Measurements from ENCODE around the gene ADAMTS16. TPM values are rescaled to one million over a fixed set of nuclear protein-coding genes. Genes with fewer than 3 reads are reported as not detected.
A peak's percentile ranks its signal among the peaks of the same experiment; 100 is the strongest.

ADAMTS16 gene
- total RNA-seq, 1 experiment from 2014 or later = 12.3 TPM

GRCh38 chr5:5327126-5327525, 187.0 kb downstream of the ADAMTS16 start:
- H3K27me3 ChIP-seq (ENCODE audit: control insufficient read depth, insufficient read depth, low read length) = no peaks in the 10 kb centered on the region
- no peak overlapping the region for H3K4me3 ChIP-seq (ENCODE audit: insufficient read depth, low read depth, low read length)
- H3K36me3 ChIP-seq (replicated peaks; ENCODE audit: control insufficient read depth, insufficient read depth, low read length) = no peaks in the 10 kb centered on the region
- no peak for DNase-seq

GRCh38 chr5:5330728-5331452, 190.8 kb downstream of the ADAMTS16 start:
- Histone ChIP-seq H3K4me3 (ENCODE audit: insufficient read depth, low read depth, low read length) (no peak overlapping the region), H3K27me3 (ENCODE audit: control insufficient read depth, insufficient read depth, low read length) (no peaks in the 10 kb centered on the region)
- DNase-seq = no peak

GRCh38 chr5:5331848-5332247, 191.7 kb downstream of the ADAMTS16 start:
- H3K27me3 ChIP-seq (ENCODE audit: control insufficient read depth, insufficient read depth, low read length) = no peaks in the 10 kb centered on the region
- H3K4me3 ChIP-seq (ENCODE audit: insufficient read depth, low read depth, low read length) = no peak overlapping the region
- no peaks in the 10 kb centered on the region; the same call in 1 of the 2 replicates for H3K36me3 ChIP-seq (replicated peaks; ENCODE audit: control insufficient read depth, insufficient read depth, low read length)
- no peak for DNase-seq

More at GRCh38 chr5:5330728-5331452, 190.8 kb downstream of the ADAMTS16 start:
- no peaks in the 10 kb centered on the region; the same call in 1 of the 2 replicates for H3K36me3 ChIP-seq (replicated peaks; ENCODE audit: control insufficient read depth, insufficient read depth, low read length)

- no peaks in the 10 kb centered on the region; the same call in 1 of the 2 replicates for H3K36me3 ChIP-seq (replicated peaks; ENCODE audit: control insufficient read depth, insufficient read depth, low read length)
- no peak overlapping the region for H3K4me3 ChIP-seq (ENCODE audit: insufficient read depth, low read depth, low read length)
- no peak for DNase-seq
- H3K27me3 ChIP-seq (ENCODE audit: control insufficient read depth, insufficient read depth, low read length) = no peaks in the 10 kb centered on the region
Observed at GRCh38 chr5:5332287-5332686, 192.2 kb downstream of the ADAMTS16 start.

GRCh38 chr5:5335107-5335506, 195.0 kb downstream of the ADAMTS16 start:
- Histone ChIP-seq H3K36me3 (replicated peaks; ENCODE audit: control insufficient read depth, insufficient read depth, low read length) (no peaks in the 10 kb centered on the region; the same call in 1 of the 2 replicates), H3K4me3 (ENCODE audit: insufficient read depth, low read depth, low read length) (no peak overlapping the region), H3K27me3 (ENCODE audit: control insufficient read depth, insufficient read depth, low read length) (no peaks in the 10 kb centered on the region)
- no peak for DNase-seq

GRCh38 chr5:5335700-5336264, 195.7 kb downstream of the ADAMTS16 start:
- no peaks in the 10 kb centered on the region for H3K27me3 ChIP-seq (ENCODE audit: control insufficient read depth, insufficient read depth, low read length)
- H3K36me3 ChIP-seq (replicated peaks; ENCODE audit: control insufficient read depth, insufficient read depth, low read length) = no peaks in the 10 kb centered on the region; the same call in 1 of the 2 replicates
- no peak for DNase-seq
- H3K4me3 ChIP-seq (ENCODE audit: insufficient read depth, low read depth, low read length) = no peak overlapping the region

- Histone ChIP-seq H3K4me3 (ENCODE audit: insufficient read depth, low read depth, low read length) (no peak overlapping the region), H3K27me3 (ENCODE audit: control insufficient read depth, insufficient read depth, low read length) (no peaks in the 10 kb centered on the region), H3K36me3 (replicated peaks; ENCODE audit: control insufficient read depth, insufficient read depth, low read length) (no peaks in the 10 kb centered on the region; the same call in 1 of the 2 replicates)
- no peak for DNase-seq
Observed at GRCh38 chr5:5339257-5339656, 199.1 kb downstream of the ADAMTS16 start.

GRCh38 chr5:5340206-5340729, 200.1 kb downstream of the ADAMTS16 start:
- Histone ChIP-seq H3K36me3 (replicated peaks; ENCODE audit: control insufficient read depth, insufficient read depth, low read length) (no peaks in the 10 kb centered on the region), H3K4me3 (ENCODE audit: insufficient read depth, low read depth, low read length) (no peak overlapping the region), H3K27me3 (ENCODE audit: control insufficient read depth, insufficient read depth, low read length) (no peaks in the 10 kb centered on the region)
- peak; percentile 67 for DNase-seq

GRCh38 chr5:5341531-5342292, 201.6 kb downstream of the ADAMTS16 start:
- DNase-seq = no peak
- no peak overlapping the region for H3K4me3 ChIP-seq (ENCODE audit: insufficient read depth, low read depth, low read length)
- H3K27me3 ChIP-seq (ENCODE audit: control insufficient read depth, insufficient read depth, low read length) = no peaks in the 10 kb centered on the region
- no peaks in the 10 kb centered on the region for H3K36me3 ChIP-seq (replicated peaks; ENCODE audit: control insufficient read depth, insufficient read depth, low read length)

- no peak overlapping the region for H3K4me3 ChIP-seq (ENCODE audit: insufficient read depth, low read depth, low read length)
- H3K36me3 ChIP-seq (replicated peaks; ENCODE audit: control insufficient read depth, insufficient read depth, low read length) = no peaks in the 10 kb centered on the region
- H3K27me3 ChIP-seq (ENCODE audit: control insufficient read depth, insufficient read depth, low read length) = no peaks in the 10 kb centered on the region
- DNase-seq = no peak
Observed at GRCh38 chr5:5342784-5343183, 202.7 kb downstream of the ADAMTS16 start.

GRCh38 chr5:5343568-5343967, 203.4 kb downstream of the ADAMTS16 start:
- Histone ChIP-seq H3K4me3 (ENCODE audit: insufficient read depth, low read depth, low read length) (no peak overlapping the region), H3K27me3 (ENCODE audit: control insufficient read depth, insufficient read depth, low read length) (no peaks in the 10 kb centered on the region), H3K36me3 (replicated peaks; ENCODE audit: control insufficient read depth, insufficient read depth, low read length) (no peaks in the 10 kb centered on the region)
- DNase-seq = no peak

- H3K36me3 ChIP-seq (replicated peaks; ENCODE audit: control insufficient read depth, insufficient read depth, low read length) = no peaks in the 10 kb centered on the region
- no peak overlapping the region for H3K4me3 ChIP-seq (ENCODE audit: insufficient read depth, low read depth, low read length)
- H3K27me3 ChIP-seq (ENCODE audit: control insufficient read depth, insufficient read depth, low read length) = no peaks in the 10 kb centered on the region
- DNase-seq = no peak
Observed at GRCh38 chr5:5344051-5344571, 204.0 kb downstream of the ADAMTS16 start.

- Histone ChIP-seq H3K36me3 (replicated peaks; ENCODE audit: control insufficient read depth, insufficient read depth, low read length) (no peaks in the 10 kb centered on the region), H3K27me3 (ENCODE audit: control insufficient read depth, insufficient read depth, low read length) (no peaks in the 10 kb centered on the region), H3K4me3 (ENCODE audit: insufficient read depth, low read depth, low read length) (no peak overlapping the region)
- DNase-seq = no peak
Observed at GRCh38 chr5:5344606-5345005, 204.5 kb downstream of the ADAMTS16 start.

- no peak for DNase-seq
- H3K27me3 ChIP-seq (ENCODE audit: control insufficient read depth, insufficient read depth, low read length) = no peaks in the 10 kb centered on the region
- no peaks in the 10 kb centered on the region for H3K36me3 ChIP-seq (replicated peaks; ENCODE audit: control insufficient read depth, insufficient read depth, low read length)
- no peak overlapping the region for H3K4me3 ChIP-seq (ENCODE audit: insufficient read depth, low read depth, low read length)
Observed at GRCh38 chr5:5347442-5347841, 207.3 kb downstream of the ADAMTS16 start.
